ENCODE measurements around the gene FAM193B.

The FAM193B gene

DNA sequence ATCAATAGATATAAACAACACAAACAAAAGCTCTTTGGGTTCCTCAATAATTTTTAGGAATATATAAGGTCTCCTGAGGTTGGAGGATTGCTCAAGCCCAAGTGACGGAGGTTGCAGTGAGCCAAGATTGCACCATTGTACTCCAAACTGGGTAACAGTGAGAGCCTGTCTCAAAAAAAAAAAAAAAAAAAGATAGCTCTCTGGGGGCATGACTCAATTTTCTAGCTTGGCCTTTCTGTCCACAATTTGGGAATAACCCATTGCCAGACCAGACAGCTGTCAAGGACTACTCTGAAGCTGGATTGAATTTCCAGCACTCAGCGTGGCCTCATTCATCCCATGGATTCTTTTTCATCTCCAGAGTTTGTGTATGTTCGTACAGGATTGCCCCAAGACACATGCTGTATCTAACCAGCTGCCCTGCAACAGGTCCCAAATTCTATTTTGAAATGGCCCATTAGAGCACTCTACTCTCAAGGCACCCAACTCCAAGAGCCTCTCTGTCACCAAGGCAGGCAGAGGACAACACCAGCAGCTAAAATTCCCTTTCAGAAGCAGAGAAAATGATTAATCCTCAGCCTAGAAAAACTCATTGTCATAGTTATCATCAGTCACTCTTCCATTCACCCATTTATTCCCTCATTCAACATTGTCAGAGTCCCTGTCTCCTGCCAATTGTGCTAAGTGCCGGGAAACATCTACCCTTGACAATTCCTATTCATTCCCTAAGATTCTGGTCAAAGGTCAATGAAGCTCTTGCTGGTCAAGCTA, 8.7 kb downstream of the FAM193B start:
- TF ChIP-seq, protein P1, sequence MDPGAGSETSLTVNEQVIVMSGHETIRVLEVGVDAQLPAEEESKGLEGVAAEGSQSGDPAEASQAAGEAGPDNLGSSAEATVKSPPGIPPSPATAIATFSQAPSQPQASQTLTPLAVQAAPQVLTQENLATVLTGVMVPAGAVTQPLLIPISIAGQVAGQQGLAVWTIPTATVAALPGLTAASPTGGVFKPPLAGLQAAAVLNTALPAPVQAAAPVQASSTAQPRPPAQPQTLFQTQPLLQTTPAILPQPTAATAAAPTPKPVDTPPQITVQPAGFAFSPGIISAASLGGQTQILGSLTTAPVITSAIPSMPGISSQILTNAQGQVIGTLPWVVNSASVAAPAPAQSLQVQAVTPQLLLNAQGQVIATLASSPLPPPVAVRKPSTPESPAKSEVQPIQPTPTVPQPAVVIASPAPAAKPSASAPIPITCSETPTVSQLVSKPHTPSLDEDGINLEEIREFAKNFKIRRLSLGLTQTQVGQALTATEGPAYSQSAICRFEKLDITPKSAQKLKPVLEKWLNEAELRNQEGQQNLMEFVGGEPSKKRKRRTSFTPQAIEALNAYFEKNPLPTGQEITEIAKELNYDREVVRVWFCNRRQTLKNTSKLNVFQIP (CRISPR knock-in tag; IDR thresholded peaks at IDR 0.05; ENCODE audit: borderline replicate concordance, low read depth): no peak
- TF ChIP-seq OSR1 (CRISPR knock-in tag; IDR thresholded peaks at IDR 0.05) (no peak), RARB (CRISPR knock-in tag; IDR thresholded peaks at IDR 0.05) (no peak), TCF4 (CRISPR knock-in tag; IDR thresholded peaks at IDR 0.05; ENCODE audit: borderline replicate concordance) (no peak), ISL1 (CRISPR knock-in tag; IDR thresholded peaks at IDR 0.05) (no peak), ZFP30 (CRISPR knock-in tag; IDR thresholded peaks at IDR 0.05) (no peak), ZFP3 (CRISPR knock-in tag; IDR thresholded peaks at IDR 0.05) (no peak), ZC3H10 (CRISPR knock-in tag; IDR thresholded peaks at IDR 0.05) (no peak), SNAI2 (CRISPR knock-in tag; IDR thresholded peaks at IDR 0.05) (no peak), ZNF70 (CRISPR knock-in tag; IDR thresholded peaks at IDR 0.05) (no peak), TOX (CRISPR knock-in tag; IDR thresholded peaks at IDR 0.05; ENCODE audit: borderline replicate concordance) (no peak), BACH2 (CRISPR knock-in tag; IDR thresholded peaks at IDR 0.05; ENCODE audit: borderline replicate concordance) (no peak), ARNTL (CRISPR knock-in tag; IDR thresholded peaks at IDR 0.05; ENCODE audit: borderline replicate concordance, low read depth) (no peak), ZNF8 (CRISPR knock-in tag; IDR thresholded peaks at IDR 0.05) (no peak), ESRRG (CRISPR knock-in tag; IDR thresholded peaks at IDR 0.05) (no peak), CSDC2 (CRISPR knock-in tag; IDR thresholded peaks at IDR 0.05) (no peak)
- TF ChIP-seq, protein P2, sequence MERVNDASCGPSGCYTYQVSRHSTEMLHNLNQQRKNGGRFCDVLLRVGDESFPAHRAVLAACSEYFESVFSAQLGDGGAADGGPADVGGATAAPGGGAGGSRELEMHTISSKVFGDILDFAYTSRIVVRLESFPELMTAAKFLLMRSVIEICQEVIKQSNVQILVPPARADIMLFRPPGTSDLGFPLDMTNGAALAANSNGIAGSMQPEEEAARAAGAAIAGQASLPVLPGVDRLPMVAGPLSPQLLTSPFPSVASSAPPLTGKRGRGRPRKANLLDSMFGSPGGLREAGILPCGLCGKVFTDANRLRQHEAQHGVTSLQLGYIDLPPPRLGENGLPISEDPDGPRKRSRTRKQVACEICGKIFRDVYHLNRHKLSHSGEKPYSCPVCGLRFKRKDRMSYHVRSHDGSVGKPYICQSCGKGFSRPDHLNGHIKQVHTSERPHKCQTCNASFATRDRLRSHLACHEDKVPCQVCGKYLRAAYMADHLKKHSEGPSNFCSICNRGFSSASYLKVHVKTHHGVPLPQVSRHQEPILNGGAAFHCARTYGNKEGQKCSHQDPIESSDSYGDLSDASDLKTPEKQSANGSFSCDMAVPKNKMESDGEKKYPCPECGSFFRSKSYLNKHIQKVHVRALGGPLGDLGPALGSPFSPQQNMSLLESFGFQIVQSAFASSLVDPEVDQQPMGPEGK (CRISPR knock-in tag; IDR thresholded peaks at IDR 0.05; ENCODE audit: borderline replicate concordance): no peak
- TF ChIP-seq, protein P3, sequence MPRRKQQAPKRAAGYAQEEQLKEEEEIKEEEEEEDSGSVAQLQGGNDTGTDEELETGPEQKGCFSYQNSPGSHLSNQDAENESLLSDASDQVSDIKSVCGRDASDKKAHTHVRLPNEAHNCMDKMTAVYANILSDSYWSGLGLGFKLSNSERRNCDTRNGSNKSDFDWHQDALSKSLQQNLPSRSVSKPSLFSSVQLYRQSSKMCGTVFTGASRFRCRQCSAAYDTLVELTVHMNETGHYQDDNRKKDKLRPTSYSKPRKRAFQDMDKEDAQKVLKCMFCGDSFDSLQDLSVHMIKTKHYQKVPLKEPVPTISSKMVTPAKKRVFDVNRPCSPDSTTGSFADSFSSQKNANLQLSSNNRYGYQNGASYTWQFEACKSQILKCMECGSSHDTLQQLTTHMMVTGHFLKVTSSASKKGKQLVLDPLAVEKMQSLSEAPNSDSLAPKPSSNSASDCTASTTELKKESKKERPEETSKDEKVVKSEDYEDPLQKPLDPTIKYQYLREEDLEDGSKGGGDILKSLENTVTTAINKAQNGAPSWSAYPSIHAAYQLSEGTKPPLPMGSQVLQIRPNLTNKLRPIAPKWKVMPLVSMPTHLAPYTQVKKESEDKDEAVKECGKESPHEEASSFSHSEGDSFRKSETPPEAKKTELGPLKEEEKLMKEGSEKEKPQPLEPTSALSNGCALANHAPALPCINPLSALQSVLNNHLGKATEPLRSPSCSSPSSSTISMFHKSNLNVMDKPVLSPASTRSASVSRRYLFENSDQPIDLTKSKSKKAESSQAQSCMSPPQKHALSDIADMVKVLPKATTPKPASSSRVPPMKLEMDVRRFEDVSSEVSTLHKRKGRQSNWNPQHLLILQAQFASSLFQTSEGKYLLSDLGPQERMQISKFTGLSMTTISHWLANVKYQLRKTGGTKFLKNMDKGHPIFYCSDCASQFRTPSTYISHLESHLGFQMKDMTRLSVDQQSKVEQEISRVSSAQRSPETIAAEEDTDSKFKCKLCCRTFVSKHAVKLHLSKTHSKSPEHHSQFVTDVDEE (CRISPR knock-in tag; IDR thresholded peaks at IDR 0.05): no peak
- TF ChIP-seq, protein P4, sequence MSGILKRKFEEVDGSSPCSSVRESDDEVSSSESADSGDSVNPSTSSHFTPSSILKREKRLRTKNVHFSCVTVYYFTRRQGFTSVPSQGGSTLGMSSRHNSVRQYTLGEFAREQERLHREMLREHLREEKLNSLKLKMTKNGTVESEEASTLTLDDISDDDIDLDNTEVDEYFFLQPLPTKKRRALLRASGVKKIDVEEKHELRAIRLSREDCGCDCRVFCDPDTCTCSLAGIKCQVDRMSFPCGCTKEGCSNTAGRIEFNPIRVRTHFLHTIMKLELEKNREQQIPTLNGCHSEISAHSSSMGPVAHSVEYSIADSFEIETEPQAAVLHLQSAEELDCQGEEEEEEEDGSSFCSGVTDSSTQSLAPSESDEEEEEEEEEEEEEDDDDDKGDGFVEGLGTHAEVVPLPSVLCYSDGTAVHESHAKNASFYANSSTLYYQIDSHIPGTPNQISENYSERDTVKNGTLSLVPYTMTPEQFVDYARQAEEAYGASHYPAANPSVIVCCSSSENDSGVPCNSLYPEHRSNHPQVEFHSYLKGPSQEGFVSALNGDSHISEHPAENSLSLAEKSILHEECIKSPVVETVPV (CRISPR knock-in tag; IDR thresholded peaks at IDR 0.05): no peak
- ATAC-seq: no peak

DNA sequence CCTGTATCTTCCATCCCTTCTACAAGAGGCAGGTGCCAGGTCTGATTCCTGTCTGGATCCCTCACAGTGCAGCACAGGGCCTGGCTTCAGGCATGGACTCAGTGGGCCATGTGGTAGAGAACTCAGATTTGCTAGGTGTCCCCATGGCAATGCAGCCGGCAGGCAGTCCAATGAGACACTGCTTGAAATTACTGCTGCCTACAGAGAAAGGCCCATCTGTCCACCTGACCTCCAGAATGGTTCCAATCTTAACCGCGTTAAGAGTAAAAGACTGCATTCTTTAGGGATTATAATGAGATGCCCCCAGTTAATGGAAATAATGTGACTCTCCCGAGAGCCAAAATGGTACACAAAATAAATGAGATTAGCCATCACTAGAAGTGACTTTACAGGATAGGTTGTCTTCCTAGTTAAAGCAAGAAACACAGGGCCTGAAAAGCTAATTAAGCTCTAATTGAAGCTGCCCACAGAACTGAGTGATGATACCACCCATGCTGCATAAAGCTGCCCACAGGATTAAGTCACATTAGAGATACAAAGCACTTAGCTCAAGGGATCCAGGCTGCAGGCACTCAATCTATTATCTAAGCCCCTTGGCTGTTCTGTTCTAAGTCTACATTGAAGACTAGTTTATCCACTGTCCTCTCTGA, 11.4 kb downstream of the FAM193B start:
- TF ChIP-seq ZNF70 (CRISPR knock-in tag; IDR thresholded peaks at IDR 0.05) (no peak), ZC3H10 (CRISPR knock-in tag; IDR thresholded peaks at IDR 0.05) (no peak), OSR1 (CRISPR knock-in tag; IDR thresholded peaks at IDR 0.05) (no peak), ZNF565 (CRISPR knock-in tag; conservative IDR thresholded peaks at IDR 0.05; ENCODE audit: low read depth) (no peak), BACH2 (CRISPR knock-in tag; IDR thresholded peaks at IDR 0.05; ENCODE audit: borderline replicate concordance) (no peak), PPARA (CRISPR knock-in tag; IDR thresholded peaks at IDR 0.05; ENCODE audit: borderline replicate concordance) (no peak)
- TF ChIP-seq, protein P1 (CRISPR knock-in tag; IDR thresholded peaks at IDR 0.05; ENCODE audit: borderline replicate concordance, low read depth): no peak
- TF ChIP-seq, protein P2 (CRISPR knock-in tag; IDR thresholded peaks at IDR 0.05; ENCODE audit: borderline replicate concordance): no peak
- TF ChIP-seq, protein P3 (CRISPR knock-in tag; IDR thresholded peaks at IDR 0.05): no peak
- TF ChIP-seq, protein P4 (CRISPR knock-in tag; IDR thresholded peaks at IDR 0.05): no peak
- ATAC-seq: no peak
